SK-MEL-5 (cell line): ENCODE results near the gene TRIM56. TPM values are rescaled to one million over a fixed set of nuclear protein-coding genes. Genes with fewer than 3 reads are reported as not detected.
"Not testable (repeated sequence)": the region's sequence is repeated elsewhere in the genome, so short reads cannot be mapped to it uniquely, and the experiment has no call there.

Source experiments
- DNase-seq: peaks from one replicate; pipeline ENCODE4 v3.0.0-alpha.2; 2016; ENCODE audit warnings: low read depth, low spot score
- in situ Hi-C: cut with HindIII; loops from 2 replicates; pipeline ENCODE4 v1.10.0; 2016; ENCODE audit warnings: low sequenced_read_pairs, high pct_unique_total_duplicates, low pct_unique_long_range_greater_than_20kb
- total RNA-seq: library from RNA; depleted of rRNA; stranded (reverse); fragments of >200 nt; shearing (Covaris generic); gene quantifications from 2 replicates; pipeline ENCODE4 v1.2.3, GENCODE V29; 2014

Gene TRIM56
- total RNA-seq, 1 experiment from 2014 or later: 6.9 TPM

DNA sequence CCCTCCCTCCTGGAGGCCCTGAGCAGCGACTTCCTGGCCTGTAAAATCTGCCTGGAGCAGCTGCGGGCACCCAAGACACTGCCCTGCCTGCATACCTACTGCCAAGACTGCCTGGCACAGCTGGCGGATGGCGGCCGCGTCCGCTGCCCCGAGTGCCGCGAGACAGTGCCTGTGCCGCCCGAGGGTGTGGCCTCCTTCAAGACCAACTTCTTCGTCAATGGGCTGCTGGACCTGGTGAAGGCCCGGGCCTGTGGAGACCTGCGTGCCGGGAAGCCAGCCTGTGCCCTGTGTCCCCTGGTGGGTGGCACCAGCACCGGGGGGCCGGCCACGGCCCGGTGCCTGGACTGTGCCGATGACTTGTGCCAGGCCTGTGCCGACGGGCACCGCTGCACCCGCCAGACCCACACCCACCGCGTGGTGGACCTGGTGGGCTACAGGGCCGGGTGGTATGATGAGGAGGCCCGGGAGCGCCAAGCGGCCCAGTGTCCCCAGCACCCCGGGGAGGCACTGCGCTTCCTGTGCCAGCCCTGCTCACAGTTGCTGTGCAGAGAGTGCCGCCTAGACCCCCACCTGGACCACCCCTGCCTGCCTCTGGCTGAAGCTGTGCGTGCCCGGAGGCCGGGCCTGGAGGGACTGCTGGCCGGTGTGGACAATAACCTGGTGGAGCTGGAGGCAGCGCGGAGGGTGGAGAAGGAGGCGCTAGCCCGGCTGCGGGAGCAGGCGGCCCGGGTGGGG is 2.2 kb downstream of the TRIM56 start:
- in situ Hi-C loops: no loop called here
- DNase-seq: no peak

DNA sequence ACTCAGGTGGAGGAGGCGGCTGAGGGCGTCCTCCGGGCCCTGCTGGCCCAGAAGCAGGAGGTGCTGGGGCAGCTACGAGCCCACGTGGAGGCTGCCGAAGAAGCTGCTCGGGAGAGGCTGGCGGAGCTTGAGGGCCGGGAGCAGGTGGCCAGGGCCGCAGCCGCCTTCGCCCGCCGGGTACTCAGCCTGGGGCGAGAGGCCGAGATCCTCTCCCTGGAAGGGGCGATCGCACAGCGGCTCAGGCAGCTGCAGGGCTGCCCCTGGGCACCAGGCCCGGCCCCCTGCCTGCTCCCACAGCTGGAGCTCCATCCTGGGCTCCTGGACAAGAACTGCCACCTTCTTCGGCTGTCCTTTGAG is 2.8 kb downstream of the TRIM56 start:
- in situ Hi-C loops: no loop called here
- DNase-seq: no peak

DNA sequence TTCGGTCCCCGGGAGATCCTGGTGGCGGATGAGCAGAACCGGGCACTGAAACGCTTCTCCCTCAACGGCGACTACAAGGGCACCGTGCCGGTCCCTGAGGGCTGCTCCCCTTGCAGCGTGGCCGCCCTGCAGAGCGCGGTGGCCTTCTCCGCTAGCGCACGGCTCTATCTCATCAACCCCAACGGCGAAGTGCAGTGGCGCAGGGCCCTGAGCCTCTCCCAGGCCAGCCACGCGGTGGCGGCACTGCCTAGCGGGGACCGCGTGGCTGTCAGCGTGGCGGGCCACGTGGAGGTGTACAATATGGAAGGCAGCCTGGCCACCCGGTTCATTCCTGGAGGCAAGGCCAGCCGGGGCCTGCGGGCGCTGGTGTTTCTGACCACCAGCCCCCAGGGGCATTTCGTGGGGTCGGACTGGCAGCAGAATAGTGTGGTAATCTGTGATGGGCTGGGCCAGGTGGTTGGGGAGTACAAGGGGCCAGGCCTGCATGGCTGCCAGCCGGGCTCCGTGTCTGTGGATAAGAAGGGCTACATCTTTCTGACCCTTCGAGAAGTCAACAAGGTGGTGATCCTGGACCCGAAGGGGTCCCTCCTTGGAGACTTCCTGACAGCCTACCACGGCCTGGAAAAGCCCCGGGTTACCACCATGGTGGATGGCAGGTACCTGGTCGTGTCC is 3.7 kb downstream of the TRIM56 start:
- in situ Hi-C loops: no loop called here
- DNase-seq: no peak

DNA sequence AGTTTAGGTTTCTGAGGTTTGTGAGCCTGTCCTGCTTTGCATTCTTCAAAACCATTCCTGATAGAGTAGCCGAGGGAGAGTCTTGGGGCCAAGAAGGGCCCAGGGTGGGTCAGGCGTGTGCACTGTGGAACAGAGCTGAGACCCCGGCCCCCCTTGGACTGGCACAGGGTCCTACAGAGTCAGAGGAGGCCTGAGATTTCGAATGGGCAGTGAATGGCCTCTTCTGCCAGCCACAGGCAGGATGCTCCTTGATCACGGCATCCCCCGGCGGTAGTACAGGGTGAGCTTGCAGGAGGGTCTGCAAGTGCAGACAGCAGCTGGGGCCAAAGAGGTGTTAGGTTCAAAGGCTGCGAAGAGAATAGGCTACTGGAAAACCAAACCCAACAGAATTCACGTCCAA is 4.6 kb downstream of the TRIM56 start:
- DNase-seq: no peak
- in situ Hi-C loops: no loop called here

DNA sequence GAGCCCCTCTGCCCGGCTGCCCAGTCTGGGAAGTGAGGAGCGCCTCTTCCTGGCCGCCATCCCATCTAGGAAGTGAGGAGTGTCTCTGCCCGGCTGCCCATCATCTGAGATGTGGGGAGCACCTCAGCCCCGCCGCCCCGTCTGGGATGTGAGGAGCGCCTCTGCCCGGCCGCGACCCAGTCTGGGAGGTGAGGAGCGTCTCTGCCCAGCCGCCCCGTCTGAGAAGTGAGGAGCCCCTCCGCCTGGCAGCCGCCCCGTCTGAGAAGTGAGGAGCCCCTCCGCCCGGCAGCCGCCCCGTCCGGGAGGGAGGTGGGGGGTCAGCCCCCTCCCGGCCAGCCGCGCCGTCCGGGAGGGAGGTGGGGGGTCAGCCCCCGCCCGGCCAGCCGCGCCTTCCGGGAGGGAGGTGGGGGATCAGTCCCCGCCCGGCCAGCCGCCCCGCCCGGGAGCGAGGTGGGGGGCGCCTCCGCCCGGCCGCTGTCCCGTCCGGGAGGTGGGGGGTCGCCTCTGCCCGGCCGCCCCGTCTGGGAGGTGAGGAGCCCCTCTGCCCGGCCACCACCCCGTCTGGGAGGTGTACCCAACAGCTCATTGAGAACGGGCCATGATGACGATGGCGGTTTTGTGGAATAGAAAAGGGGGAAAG is 7.1 kb downstream of the TRIM56 start:
- in situ Hi-C loops, DNase-seq: not testable (repeated sequence)

DNA sequence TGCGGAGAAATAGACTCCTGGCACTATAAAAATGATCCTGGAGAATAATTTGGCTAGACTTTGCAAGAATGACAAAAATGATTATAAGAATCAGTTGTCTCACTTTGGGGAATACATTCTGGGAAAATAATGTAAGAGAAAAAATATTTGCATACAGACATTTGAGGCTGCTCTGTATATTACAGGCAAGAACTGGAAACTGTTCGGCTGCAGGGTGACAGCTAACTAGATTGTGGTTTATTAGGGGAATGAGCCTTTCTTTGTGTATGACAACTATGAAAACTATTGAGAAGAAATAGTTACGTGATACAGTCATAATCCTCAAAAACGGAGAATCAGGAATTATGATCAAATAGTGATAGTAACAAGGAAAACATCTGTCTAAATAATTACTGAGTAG is 8.6 kb downstream of the TRIM56 start:
- in situ Hi-C loops: no loop called here

DNA sequence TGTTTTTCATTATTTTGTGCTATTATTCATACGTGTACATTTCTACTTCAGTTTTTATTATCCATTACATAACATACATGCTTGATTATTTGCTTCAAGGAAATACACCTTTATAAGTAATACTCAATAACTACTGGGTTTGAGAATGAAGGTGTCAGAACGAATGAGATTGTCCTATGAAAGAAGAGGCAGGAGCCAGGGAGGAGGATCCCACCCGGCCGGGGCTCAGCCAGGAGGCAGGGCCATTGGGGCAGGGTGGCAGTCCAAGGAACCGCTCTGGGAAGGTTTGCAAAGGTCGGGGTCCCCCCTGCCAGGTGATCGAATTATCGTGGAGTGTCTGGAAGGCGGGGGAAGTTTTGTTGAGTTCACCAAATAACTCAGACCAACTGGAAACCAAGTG is 9.1 kb downstream of the TRIM56 start:
- peak; percentile 23 for DNase-seq
- in situ Hi-C loops: no loop called here

More for the DNA sequence above, 8.6 kb downstream of the TRIM56 start:
- no peak for DNase-seq

DNA sequence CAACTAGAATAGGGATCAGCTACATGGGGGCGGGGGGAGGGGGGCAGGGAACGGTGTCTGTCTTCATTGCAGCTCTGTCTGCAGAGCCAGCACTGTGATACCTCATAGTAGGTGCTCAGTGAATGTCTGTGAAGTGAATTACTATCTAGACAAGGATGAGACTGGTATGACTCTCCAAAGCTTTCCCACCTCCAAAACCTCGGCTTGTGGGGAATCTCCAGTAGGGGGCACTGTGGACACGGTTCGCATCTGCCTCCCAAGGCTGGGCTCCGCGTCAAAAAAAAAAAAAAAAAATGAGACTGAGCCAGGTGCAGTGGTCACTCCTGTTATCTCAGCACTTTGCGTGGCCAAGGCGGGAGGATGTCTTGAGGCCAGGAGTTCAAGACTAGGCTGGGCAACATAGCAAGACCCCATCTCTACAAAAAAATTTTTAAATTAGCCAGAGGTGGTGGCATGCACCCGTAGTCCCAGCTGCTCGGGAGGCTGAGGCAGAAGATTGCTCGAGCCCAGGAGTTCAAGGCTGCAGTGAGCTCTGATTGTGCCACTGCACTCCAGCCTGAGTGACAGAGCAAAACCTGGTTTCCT is 9.6 kb downstream of the TRIM56 start:
- in situ Hi-C loops: no loop called here
- DNase-seq: peak; percentile 87

DNA sequence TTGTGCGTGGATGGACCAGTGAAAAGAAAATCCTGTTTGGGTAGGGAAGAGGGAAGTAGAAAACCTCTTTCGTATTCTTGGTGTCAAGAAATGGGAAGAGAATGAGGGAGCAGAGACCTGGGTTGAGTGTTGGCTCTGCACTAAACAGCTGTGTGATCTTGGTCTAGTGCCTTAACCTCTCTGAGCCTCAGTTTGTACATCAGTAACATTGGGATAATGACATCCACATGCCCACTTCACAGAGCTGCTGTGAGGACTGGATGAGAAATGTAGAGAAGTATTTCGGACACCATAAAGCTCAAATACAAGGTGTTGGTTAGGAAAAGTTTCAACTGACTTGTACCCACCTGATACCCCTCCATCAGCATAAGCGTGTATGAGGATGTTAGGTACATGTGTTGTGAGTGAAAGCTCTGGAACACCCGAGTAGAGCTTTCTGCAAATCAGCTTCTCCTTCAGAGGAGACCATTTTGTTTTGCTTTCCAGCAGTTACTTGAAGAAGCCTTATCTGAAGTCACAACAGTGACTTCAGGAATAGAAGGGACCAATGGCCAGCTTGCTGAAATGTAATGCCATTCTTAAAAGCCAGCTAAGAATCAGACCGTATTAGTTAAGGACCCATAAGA is 11.2 kb downstream of the TRIM56 start:
- DNase-seq: no peak
- in situ Hi-C loops: no loop called here

DNA sequence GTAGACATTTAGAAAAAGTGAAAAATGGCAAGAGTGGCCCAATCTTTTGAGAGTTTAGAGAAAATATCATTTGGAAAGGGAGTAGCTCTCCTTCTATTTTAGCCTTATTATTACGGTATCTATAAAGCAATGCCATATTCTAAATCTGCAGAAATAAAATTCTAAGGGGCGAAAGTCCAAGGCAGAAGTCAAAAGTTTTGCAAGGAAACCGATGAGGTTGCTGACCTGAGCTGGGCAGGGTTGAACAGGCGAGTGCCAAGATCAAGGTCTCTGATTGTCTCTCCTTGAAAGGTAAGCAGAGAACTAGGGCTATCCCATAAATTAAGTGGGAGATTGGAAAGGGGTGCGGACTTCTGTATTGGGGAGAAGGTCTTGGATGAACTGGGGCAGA is 11.7 kb downstream of the TRIM56 start:
- DNase-seq: no peak
- in situ Hi-C loops: no loop called here

DNA sequence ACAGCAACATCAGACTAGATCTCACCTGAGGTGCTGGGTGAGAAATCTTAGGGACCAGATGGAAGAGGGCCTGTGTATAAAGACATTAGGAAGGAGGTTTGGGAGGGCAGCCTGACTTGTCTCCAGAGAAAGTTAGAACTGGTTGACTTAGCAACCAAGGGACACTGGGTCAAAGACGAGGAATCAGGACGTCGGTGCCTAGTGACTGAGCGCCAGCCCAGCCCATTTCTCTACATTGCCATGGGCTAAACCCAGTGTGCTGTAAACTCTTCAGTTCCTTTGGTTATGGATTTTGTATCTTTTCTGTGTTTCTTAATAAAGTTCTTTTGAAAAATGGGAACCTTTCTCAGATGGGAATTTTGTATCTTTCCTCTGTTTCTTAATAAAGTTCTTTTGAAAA is 12.3 kb downstream of the TRIM56 start:
- in situ Hi-C loops: no loop called here
- no peak for DNase-seq

DNA sequence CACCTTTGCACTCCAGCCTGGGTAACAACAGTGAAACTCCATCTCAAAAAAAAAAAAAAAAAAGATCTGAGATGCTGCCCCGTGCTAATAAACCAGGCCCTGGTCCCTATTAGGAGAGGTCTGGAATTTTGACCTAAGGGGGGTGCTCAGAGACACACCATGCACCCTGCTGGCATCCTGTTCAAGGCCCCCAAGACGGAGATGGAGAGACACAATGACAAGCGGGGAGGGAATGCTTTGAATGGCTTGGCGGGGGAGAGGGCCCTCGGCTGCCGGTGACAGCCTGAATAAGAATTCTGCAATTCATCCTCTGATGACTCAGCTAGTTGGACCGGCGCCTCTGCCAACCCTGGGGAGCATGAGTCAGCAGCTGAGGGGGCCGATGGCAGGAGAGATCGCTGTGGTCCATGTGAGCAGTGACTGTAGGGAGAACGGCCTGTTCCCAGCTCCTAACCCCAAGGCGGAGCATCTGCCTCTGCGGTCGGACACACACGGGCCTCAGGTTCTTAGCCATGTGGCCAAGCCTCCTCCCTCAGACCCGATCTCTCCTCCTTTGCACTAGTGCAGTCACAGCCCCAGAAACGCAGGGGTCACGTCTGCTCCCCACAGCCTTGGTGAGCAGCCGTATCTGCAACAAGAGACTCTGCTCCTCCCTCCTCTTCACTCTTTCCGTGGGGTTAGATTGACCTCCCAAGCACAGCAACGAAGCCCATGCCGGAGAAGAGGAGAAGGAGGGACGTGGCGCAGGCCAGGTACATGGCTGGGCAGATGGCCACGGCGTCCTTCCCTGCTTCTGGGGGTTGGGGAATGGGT is 14.9 kb downstream of the TRIM56 start:
- in situ Hi-C loops: no loop called here
- DNase-seq: peak; percentile 91

DNA sequence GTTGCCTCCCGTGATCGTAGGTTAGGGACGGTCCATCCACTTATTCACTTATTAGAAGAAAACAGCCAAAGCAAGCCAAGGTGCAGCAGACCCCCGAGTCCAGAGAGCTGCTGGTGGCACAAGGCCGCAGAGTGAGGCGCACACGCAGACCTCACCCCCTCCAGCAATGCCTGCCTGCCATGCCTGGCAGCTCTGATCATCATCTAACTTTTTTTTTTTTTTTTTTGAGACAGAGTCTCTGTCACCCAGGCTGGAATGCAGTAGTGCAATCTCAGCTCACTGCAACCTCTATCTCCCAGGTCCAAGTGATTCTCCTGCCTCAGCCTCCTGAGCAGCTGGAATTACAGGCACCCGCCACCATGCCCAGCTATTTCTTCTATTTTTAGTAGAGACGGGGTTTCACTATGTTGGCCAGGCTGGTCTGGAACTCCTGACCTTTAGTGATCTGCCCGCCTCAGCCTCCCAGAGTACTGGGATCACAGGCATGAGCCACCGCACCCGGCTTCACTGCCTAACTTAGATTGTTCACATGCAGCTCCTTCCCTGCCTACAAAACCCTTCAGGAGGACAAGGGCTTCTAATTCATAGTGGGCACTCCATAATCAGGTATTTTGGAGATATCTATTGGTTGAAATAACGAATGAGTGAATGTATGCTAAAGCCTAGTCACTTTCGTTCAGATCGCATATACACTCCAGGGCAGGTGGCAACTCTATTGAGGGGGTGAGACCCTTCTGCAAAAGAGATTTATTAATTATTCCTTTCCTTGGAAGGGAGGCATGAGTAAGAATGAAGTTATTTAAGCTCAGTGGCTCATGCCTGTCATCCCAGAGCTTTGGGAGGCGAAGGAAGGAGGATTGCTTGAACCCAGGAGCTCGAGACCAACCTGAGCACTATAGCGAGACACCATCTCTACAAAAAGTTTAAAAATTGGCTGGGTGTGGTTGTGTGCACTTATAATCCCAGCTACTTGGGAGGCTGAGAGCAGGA is 15.9 kb downstream of the TRIM56 start:
- in situ Hi-C loops: no loop called here
- no peak for DNase-seq

DNA sequence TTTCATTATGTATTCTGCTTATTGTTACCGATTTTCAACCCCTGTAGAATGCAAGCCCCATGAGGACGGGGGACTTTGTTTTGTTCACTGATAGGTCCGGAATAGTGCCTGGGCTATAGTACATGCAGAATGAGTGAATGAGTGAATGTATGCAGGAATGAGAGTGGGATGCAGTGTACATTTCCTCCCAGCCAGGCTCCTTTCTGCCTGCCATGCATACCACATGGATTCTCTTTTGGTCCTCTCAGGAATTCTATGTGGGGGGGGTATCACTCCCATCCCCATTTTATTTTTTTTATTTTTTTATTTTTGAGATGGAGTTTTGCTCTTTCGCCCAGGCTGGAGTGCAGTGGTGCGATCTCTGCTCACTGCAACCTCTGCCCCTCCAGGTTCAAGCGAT is 16.7 kb downstream of the TRIM56 start:
- no peak for DNase-seq
- in situ Hi-C loops: no loop called here

DNA sequence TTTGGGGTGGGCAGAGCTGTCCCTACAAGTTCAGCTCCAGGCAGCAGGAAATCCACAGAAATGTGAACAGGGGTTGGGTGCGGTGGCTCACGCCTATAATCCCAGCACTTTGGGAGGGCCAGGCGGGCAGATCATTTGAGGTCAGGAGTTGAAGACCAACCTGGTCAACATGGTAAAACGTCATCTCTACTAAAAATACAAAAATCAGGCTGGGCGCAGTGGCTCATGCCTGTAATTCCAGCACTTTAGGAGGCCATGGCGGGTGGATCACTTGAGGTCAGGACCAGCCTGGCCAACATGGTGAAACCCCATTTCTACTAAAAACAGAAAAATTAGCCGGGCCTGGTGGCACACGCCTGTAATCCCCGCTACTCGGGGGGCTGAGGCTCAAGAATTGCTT is 18.4 kb downstream of the TRIM56 start:
- in situ Hi-C loops, DNase-seq: not testable (repeated sequence)

DNA sequence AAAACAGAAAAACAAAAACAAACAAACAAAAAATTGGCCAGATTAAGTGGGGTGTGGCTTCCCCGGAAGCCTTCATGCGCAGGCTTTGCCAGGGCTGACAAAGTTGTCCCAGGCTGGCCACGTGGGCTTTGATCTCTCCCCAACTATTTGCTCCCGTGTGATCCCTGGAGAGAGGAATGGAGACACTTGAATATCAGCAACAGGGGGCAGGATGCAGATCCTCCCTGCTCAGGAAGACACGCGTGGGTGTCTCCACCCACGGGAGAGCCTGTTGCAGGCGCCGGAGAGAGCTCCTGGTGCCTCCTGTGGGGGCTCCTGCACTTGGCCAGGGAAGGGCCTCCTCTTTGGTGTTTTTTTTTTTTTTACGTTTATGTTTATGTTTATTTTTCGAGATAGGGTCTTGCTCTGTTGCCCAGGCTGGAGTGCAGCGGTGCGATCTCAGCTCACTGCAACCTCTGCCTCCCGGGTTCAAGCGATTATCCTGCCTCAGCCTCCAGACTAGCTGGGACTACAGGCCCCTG is 19.0 kb downstream of the TRIM56 start:
- in situ Hi-C loops: no loop called here

More for the DNA sequence above, 19.0 kb downstream of the TRIM56 start:
- DNase-seq: no peak
